Measurements from ENCODE around the gene SPDYE1. TPM values are rescaled to one million over a fixed set of nuclear protein-coding genes. Genes with fewer than 3 reads are reported as not detected.
A peak's percentile ranks its signal among the peaks of the same experiment; 100 is the strongest.

The SPDYE1 gene
- total RNA-seq, 1 experiment from 2014 or later = not detected

GRCh38 chr7:44057849-44058758 is 60.4 kb downstream of the SPDYE1 start:
- TF ChIP-seq POLR2AphosphoS5 (IDR thresholded peaks at IDR 0.05; ENCODE audit: low read depth, low read length) (no peak), SIN3A (IDR thresholded peaks at IDR 0.05; ENCODE audit: borderline replicate concordance, insufficient read depth, low read depth, low read length) (no peak), CTCF (IDR thresholded peaks at IDR 0.05) (no peak), TCF7L2 (IDR thresholded peaks at IDR 0.05; ENCODE audit: low read depth, low read length) (no peak), REST (IDR thresholded peaks at IDR 0.05; ENCODE audit: insufficient read depth in 1 of 2, low read depth in 2 of 2, low read length in 1 of 2) (no peak)
- Histone ChIP-seq H3K4me3 (ENCODE audit: low read depth in 2 of 2, low read length in 2 of 2) (no peak overlapping the region), H3K9me3 (ENCODE audit: control insufficient read depth, insufficient read depth, low read depth, low read length) (no peaks in the 10 kb centered on the region), H3K4me1 (ENCODE audit: control insufficient read depth, insufficient read depth, low read length) (peaks cover 5% of the 10 kb centered on the region; the same call in 1 of the 2 replicates), H3K36me3 (ENCODE audit: control insufficient read depth, insufficient read depth, low read length) (peaks cover 10% of the 10 kb centered on the region; the same call in 1 of the 2 replicates), H3K27me3 (ENCODE audit: control insufficient read depth, insufficient read depth, low read length) (no peaks in the 10 kb centered on the region), H3K27ac (ENCODE audit: low read length) (no peak overlapping the region)
- in situ Hi-C loops (cut with HindIII; ENCODE audit: low pct_unique_long_range_greater_than_20kb, low sequenced_read_pairs) = no loop called here
- ATAC-seq (0 out of 2 replicates have a peak, but pooled peaks have one; percentile 3), DNase-seq (ENCODE audit: low read depth, low spot score) (no peak)
- ChIA-PET CTCF (no interaction called here), POLR2A (no interaction called here)
- intact Hi-C loops (cut with micrococcal nuclease; ENCODE audit: unreplicated experiment) = no loop called here
- BruUV-seq (replicated peaks) = no TSS peak

GRCh38 chr7:44058759-44059218 is 61.1 kb downstream of the SPDYE1 start:
- no peak for DNase-seq (ENCODE audit: low read depth, low spot score)
- POLR2A ChIA-PET = no interaction called here
- Histone ChIP-seq H3K27me3 (ENCODE audit: control insufficient read depth, insufficient read depth, low read length) (no peaks in the 10 kb centered on the region), H3K27ac (ENCODE audit: low read length) (no peak overlapping the region), H3K4me3 (ENCODE audit: low read depth in 2 of 2, low read length in 2 of 2) (no peak overlapping the region), H3K4me1 (ENCODE audit: control insufficient read depth, insufficient read depth, low read length) (peaks cover 5% of the 10 kb centered on the region; the same call in 1 of the 2 replicates), H3K36me3 (ENCODE audit: control insufficient read depth, insufficient read depth, low read length) (peaks cover 10% of the 10 kb centered on the region; the same call in 1 of the 2 replicates), H3K9me3 (ENCODE audit: control insufficient read depth, insufficient read depth, low read depth, low read length) (no peaks in the 10 kb centered on the region)
- no peak for TF ChIP-seq SIN3A (IDR thresholded peaks at IDR 0.05; ENCODE audit: borderline replicate concordance, insufficient read depth, low read depth, low read length)
- no peak for TF ChIP-seq CTCF (IDR thresholded peaks at IDR 0.05)
- TF ChIP-seq TCF7L2 (IDR thresholded peaks at IDR 0.05; ENCODE audit: low read depth, low read length) = no peak
- no peak for TF ChIP-seq REST (IDR thresholded peaks at IDR 0.05; ENCODE audit: insufficient read depth in 1 of 2, low read depth in 2 of 2, low read length in 1 of 2)
- no peak for TF ChIP-seq POLR2AphosphoS5 (IDR thresholded peaks at IDR 0.05; ENCODE audit: low read depth, low read length)
- BruUV-seq (replicated peaks) = no TSS peak
- intact Hi-C loops (cut with micrococcal nuclease; ENCODE audit: unreplicated experiment) = no loop called here
- in situ Hi-C loops (cut with HindIII; ENCODE audit: low pct_unique_long_range_greater_than_20kb, low sequenced_read_pairs) = no loop called here
- CTCF ChIA-PET = no interaction called here
- ATAC-seq = no peak
